A673 (cell line): ENCODE data around the gene MOSPD3.

Experiments used
- EZH2 ChIP-seq: fragments of 200-600 bp; sonication (generic); IDR thresholded peaks from 2 replicates; pipeline ENCODE4 v1.6.1; 2017; ENCODE audit warnings: borderline replicate concordance, low read depth, mild to moderate bottlenecking, mixed read lengths, antibody characterized with exemption, low read length; ENCODE audit not compliant: poor library complexity, severe bottlenecking
- TF ChIP-seq, protein P1 (sequence below): fragments of 300-800, 200-600 bp; sonication (generic); conservative IDR thresholded peaks from 2 replicates; pipeline ENCODE4 v1.5.1; 2017; ENCODE audit warnings: low read depth, mild to moderate bottlenecking, antibody characterized with exemption, low read length, moderate library complexity, mixed read lengths

DNA sequence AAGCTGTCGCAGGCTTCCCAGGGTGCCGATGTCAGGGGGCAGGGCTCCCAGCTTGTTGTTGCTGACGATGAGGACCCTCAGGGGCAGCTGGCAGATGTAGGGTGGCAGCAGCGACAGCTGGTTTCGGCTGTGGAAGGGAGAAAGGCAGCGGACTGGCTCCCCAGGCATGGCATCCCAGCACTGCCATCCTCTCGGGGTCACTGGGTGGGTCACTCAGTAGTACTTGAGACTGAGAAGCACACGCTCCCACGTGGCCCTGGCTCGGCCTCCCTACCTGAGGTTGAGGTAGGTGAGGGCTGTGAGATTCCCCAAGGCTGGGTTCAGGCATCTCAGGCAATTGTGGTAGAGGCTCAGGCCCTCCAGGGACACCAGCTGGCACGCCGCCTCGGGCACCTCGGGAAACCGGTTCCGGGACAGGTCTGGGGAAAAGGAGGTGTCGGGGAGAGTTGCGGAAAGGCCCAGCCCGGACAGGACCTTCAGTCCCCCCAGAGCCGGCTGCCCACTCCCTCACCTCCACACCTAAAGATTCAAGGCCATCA lies 30.2 kb upstream of the MOSPD3 start:
- TF ChIP-seq, protein P1, sequence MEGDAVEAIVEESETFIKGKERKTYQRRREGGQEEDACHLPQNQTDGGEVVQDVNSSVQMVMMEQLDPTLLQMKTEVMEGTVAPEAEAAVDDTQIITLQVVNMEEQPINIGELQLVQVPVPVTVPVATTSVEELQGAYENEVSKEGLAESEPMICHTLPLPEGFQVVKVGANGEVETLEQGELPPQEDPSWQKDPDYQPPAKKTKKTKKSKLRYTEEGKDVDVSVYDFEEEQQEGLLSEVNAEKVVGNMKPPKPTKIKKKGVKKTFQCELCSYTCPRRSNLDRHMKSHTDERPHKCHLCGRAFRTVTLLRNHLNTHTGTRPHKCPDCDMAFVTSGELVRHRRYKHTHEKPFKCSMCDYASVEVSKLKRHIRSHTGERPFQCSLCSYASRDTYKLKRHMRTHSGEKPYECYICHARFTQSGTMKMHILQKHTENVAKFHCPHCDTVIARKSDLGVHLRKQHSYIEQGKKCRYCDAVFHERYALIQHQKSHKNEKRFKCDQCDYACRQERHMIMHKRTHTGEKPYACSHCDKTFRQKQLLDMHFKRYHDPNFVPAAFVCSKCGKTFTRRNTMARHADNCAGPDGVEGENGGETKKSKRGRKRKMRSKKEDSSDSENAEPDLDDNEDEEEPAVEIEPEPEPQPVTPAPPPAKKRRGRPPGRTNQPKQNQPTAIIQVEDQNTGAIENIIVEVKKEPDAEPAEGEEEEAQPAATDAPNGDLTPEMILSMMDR, result no peak
- TF ChIP-seq EZH2, result no peak
